ENCODE results near the gene TMEM212.

- TF ChIP-seq POLR2AphosphoS5 (IDR thresholded peaks at IDR 0.05; ENCODE audit: borderline replicate concordance, low read depth, low read length) (no peak), EZH2 (IDR thresholded peaks at IDR 0.05) (no peak)
Observed at GRCh38 chr3:171824824-171825221, 18.3 kb upstream of the TMEM212 start.

Data from SK-N-MC (cell line).